ENCODE data around the gene DRC1.

DRC1 gene

GRCh38 chr2:26495705-26496297 lies 94.1 kb downstream of the DRC1 start:
- DNase-seq, result no peak

GRCh38 chr2:26500406-26500805 lies 98.7 kb downstream of the DRC1 start:
- no peak for DNase-seq

GRCh38 chr2:26503231-26503880 lies 101.6 kb downstream of the DRC1 start:
- DNase-seq, result peak; percentile 93

GRCh38 chr2:26504002-26504401 lies 102.3 kb downstream of the DRC1 start:
- no peak for DNase-seq

- DNase-seq, result no peak
These were observed 104.6 kb downstream of the DRC1 start for GRCh38 chr2:26506279-26506678.
